RWPE2 (cell line): ENCODE data around the gene COG7.
"Not testable (repeated sequence)": the region's sequence is repeated elsewhere in the genome, so short reads cannot be mapped to it uniquely, and the experiment has no call there.

ENCODE experiments used
- ATAC-seq: fragments of 200-7000 bp; cut with Tn5 transposase; 3 replicates; pipeline ENCODE4 v1.9.1; 2021; ENCODE audit warnings: low read depth
- DNase-seq: peaks from one replicate; pipeline ENCODE4 v3.0.0-alpha.2; 2020; ENCODE audit warnings: low spot score
- H3K27ac ChIP-seq: fragments of 450-650 bp; 2 replicates; pipeline ENCODE4 v1.5.1; 2017; ENCODE audit warnings: mild to moderate bottlenecking; ENCODE audit not compliant: poor library complexity, severe bottlenecking
- H3K27me3 ChIP-seq: fragments of 250-450 bp; sonication (Bioruptor Pico); 2 replicates; pipeline ENCODE4 v1.5.1; 2021; ENCODE audit warnings: mild to moderate bottlenecking, moderate library complexity; ENCODE audit not compliant: insufficient read depth, poor library complexity, severe bottlenecking
- H3K36me3 ChIP-seq: fragments of 250-450 bp; sonication (Bioruptor Pico); 2 replicates; pipeline ENCODE4 v1.5.1; 2020; ENCODE audit warnings: low read depth, mild to moderate bottlenecking, moderate library complexity
- H3K4me1 ChIP-seq: fragments of 250-450 bp; sonication (Bioruptor Pico); 2 replicates; pipeline ENCODE4 v1.5.1; 2021; ENCODE audit warnings: mild to moderate bottlenecking, moderate library complexity; ENCODE audit not compliant: insufficient read depth, poor library complexity, severe bottlenecking
- H3K4me3 ChIP-seq: fragments of 250-450 bp; sonication (Bioruptor Pico); 2 replicates; pipeline ENCODE4 v1.5.1; 2021; ENCODE audit warnings: mild to moderate bottlenecking, moderate library complexity; ENCODE audit not compliant: severe bottlenecking
- H3K9me3 ChIP-seq: fragments of 250-450 bp; sonication (Bioruptor Pico); 2 replicates; pipeline ENCODE4 v1.5.1; 2021; ENCODE audit warnings: mild to moderate bottlenecking, moderate library complexity; ENCODE audit not compliant: severe bottlenecking
- CTCF ChIP-seq: fragments of 450-650 bp; IDR thresholded peaks from one replicate; pipeline ENCODE4 v1.5.1; 2017; ENCODE audit warnings: mild to moderate bottlenecking, moderate library complexity; ENCODE audit not compliant: poor library complexity, severe bottlenecking

Gene COG7

GRCh38 chr16:23385441-23385840 is 67.5 kb downstream of the COG7 start:
- TF ChIP-seq CTCF: no peak
- no peak for ATAC-seq
- no peaks in the 10 kb centered on the region for H3K9me3 ChIP-seq

GRCh38 chr16:23384878-23385277 is 68.1 kb downstream of the COG7 start:
- Histone ChIP-seq H3K36me3 (no peaks in the 10 kb centered on the region), H3K27ac (no peak overlapping the region), H3K27me3 (no peaks in the 10 kb centered on the region), H3K4me3 (no peak overlapping the region), H3K9me3 (no peaks in the 10 kb centered on the region), H3K4me1 (no peaks in the 10 kb centered on the region)
- TF ChIP-seq CTCF: no peak
- ATAC-seq (no peak), DNase-seq (no peak)

More at GRCh38 chr16:23385441-23385840, 67.5 kb downstream of the COG7 start:
- Histone ChIP-seq H3K27me3 (no peaks in the 10 kb centered on the region), H3K36me3 (peaks cover under 1% of the 10 kb centered on the region; the same call in 1 of the 2 replicates), H3K4me1 (peaks cover under 1% of the 10 kb centered on the region), H3K27ac (no peak overlapping the region), H3K4me3 (no peak overlapping the region)
- no peak for DNase-seq

- no peak overlapping the region for H3K4me3 ChIP-seq
- ATAC-seq (no peak), DNase-seq (no peak)
- no peaks in the 10 kb centered on the region for H3K9me3 ChIP-seq
- H3K36me3 ChIP-seq: no peaks in the 10 kb centered on the region
- no peaks in the 10 kb centered on the region for H3K27me3 ChIP-seq
- H3K27ac ChIP-seq: no peak overlapping the region
- TF ChIP-seq CTCF: no peak
- H3K4me1 ChIP-seq: no peaks in the 10 kb centered on the region
Measured at GRCh38 chr16:23383881-23384280, 69.1 kb downstream of the COG7 start.

GRCh38 chr16:23382279-23382678 is 70.7 kb downstream of the COG7 start:
- no peaks in the 10 kb centered on the region for H3K9me3 ChIP-seq
- no peaks in the 10 kb centered on the region for H3K27me3 ChIP-seq
- no peaks in the 10 kb centered on the region for H3K36me3 ChIP-seq
- ATAC-seq (no peak), DNase-seq (no peak)
- H3K4me3 ChIP-seq: no peak overlapping the region
- H3K27ac ChIP-seq: no peak overlapping the region
- no peaks in the 10 kb centered on the region for H3K4me1 ChIP-seq
- TF ChIP-seq CTCF: no peak

GRCh38 chr16:23381702-23382101 is 71.3 kb downstream of the COG7 start:
- not testable (repeated sequence) for H3K27me3 ChIP-seq, H3K4me1 ChIP-seq, H3K4me3 ChIP-seq, H3K27ac ChIP-seq, H3K36me3 ChIP-seq, H3K9me3 ChIP-seq, DNase-seq, ATAC-seq
